ENCODE results near the gene FRZB. TPM values are rescaled to one million over a fixed set of nuclear protein-coding genes. Genes with fewer than 3 reads are reported as not detected.

FRZB gene
- total and polyA plus RNA-seq, 2 of the 13 experiments (the other 11 are each of a cell fraction or from before 2014, with no cell fraction given), result 0.04 to 1.2 TPM

GRCh38 chr2:182814804-182815203, 51.6 kb downstream of the FRZB start (continued):
- TF ChIP-seq ATF5 (CRISPR knock-in tag; IDR thresholded peaks at IDR 0.05; ENCODE audit: low read depth) (no peak), ZNF235 (CRISPR knock-in tag; IDR thresholded peaks at IDR 0.05; ENCODE audit: borderline replicate concordance) (no peak), ZNF580 (CRISPR knock-in tag; IDR thresholded peaks at IDR 0.05; ENCODE audit: borderline replicate concordance, low read depth) (no peak), TIGD3 (CRISPR knock-in tag; IDR thresholded peaks at IDR 0.05; ENCODE audit: borderline replicate concordance) (no peak), ZNF780A (CRISPR knock-in tag; IDR thresholded peaks at IDR 0.05) (no peak), NCOA2 (CRISPR knock-in tag; IDR thresholded peaks at IDR 0.05) (peak; percentile 31; the same call in 1 of the 2 replicates), ZNF160 (CRISPR knock-in tag; IDR thresholded peaks at IDR 0.05) (no peak), CEBPB (IDR thresholded peaks at IDR 0.05; ENCODE audit: borderline replicate concordance, low read depth, low read length) (peak; percentile 33; the same call in 1 of the 2 replicates), RFX3 (CRISPR knock-in tag; IDR thresholded peaks at IDR 0.05) (no peak), THYN1 (CRISPR knock-in tag; IDR thresholded peaks at IDR 0.05; ENCODE audit: borderline replicate concordance, low read depth) (no peak), THAP11 (CRISPR knock-in tag; IDR thresholded peaks at IDR 0.05) (no peak), ZBTB7B (CRISPR knock-in tag; IDR thresholded peaks at IDR 0.05) (peak; percentile 96), NFAT5 (CRISPR knock-in tag; IDR thresholded peaks at IDR 0.05) (no peak), ZNF496 (CRISPR knock-in tag; IDR thresholded peaks at IDR 0.05; ENCODE audit: insufficient replicate concordance) (no peak), ERF (CRISPR knock-in tag; IDR thresholded peaks at IDR 0.05) (0 out of 2 replicates have a peak, but pooled peaks have one; percentile 27), PHF8 (CRISPR knock-in tag; IDR thresholded peaks at IDR 0.05) (no peak), ISL2 (CRISPR knock-in tag; IDR thresholded peaks at IDR 0.05) (peak; percentile 67; the same call in 1 of the 2 replicates), SALL1 (CRISPR knock-in tag; IDR thresholded peaks at IDR 0.05) (peak; percentile 86), PRDM4 (CRISPR knock-in tag; IDR thresholded peaks at IDR 0.05; ENCODE audit: borderline replicate concordance) (no peak), ZMYM2 (CRISPR knock-in tag; IDR thresholded peaks at IDR 0.05) (peak; percentile 63; the same call in 1 of the 2 replicates), DRAP1 (CRISPR knock-in tag; IDR thresholded peaks at IDR 0.05) (0 out of 2 replicates have a peak, but pooled peaks have one; percentile 13)

All from HepG2 (cell line).